GM18519 (cell line): ENCODE results near the gene JAML.

Experiments
- ATAC-seq: cut with Tn5 transposase; IDR thresholded peaks from one replicate; pipeline ENCODE4 v1.9.1; 2021; ENCODE audit warnings: mild to moderate bottlenecking, moderate library complexity; ENCODE audit not compliant: unreplicated experiment, low FRiP score

The JAML gene

GRCh38 chr11:118217575-118217974 is 7.2 kb downstream of the JAML start:
- no peak for ATAC-seq

DNA sequence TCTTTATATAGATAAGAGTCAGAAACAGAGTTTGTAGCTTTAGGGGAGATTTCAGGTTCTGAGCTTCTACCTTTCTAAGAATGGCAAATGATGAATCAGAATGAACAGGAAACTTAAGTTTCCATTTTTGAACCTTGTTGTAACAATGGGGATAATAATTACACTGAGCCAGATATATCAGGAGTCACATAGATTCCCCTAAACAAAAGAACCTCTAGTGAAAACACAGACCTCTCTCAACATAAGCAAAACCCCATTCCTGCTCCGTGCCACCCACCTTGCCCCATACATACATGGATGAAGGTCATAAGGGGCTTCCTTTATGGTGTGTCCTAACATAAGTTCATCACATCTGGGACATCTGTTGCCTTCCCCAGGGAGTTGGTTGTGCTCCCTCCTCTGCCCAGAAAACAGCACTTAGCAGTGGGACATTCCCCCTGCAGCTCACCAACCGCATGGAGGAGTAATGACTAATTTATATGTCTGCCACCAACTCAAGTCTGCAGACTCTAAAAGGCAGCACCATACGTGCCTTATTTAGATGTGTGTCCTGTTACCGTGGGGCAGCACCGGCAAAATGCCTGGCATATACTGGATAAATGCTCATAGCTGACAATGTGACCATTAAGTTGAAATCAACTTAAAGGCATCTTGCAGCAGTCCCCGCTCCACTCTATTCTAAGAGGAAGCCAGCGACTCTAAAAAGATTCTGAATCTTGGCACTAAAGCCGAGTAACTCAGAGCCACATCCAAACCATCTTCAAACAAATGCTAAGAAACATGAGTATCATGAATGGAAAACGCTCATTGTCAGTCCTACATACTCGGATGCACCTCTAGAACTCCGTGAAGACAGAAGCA is 8.0 kb downstream of the JAML start:
- no peak for ATAC-seq

GRCh38 chr11:118215765-118216164 is 9.0 kb downstream of the JAML start:
- ATAC-seq: no peak

DNA sequence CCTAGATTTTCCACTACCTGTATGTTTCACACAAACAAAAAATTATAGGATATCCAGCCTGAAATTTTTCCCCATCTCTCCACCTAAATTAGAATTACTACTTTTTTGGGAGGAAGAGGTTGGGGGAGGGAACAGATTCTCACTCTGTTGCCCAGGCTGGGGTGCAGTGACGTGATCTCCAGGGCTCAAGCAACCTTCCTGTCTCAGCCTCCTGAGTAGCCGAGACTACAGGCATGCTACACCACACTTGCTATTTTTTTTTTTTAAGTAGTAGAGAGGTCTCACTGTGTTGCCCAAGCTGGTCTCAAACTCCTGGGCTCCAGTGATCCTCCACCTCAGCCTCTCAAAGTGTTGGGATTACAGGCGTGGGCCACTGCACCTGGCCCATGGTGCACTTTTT is 9.5 kb downstream of the JAML start:
- ATAC-seq: no peak

- ATAC-seq: no peak
Observed at GRCh38 chr11:118214210-118214914, 10.4 kb downstream of the JAML start.

DNA sequence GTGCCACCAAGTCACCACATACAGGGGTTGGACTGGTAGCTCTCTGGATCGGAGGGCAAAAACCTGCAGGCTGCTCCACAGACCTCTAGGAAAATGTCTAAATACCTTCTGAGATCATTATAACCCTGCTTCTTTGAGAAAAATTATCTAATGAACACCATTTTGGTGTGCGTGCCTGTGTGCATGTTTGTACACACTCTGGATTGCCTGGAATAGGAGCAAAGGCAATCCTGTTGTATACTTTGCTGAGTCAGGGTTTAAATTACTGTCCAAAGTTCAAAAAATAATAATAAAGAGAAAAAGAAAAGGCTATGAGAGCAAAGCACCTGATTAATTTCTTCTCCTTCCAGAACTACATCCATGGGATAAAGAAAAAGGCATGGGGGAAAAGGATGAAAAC is 11.0 kb downstream of the JAML start:
- no peak for ATAC-seq

- ATAC-seq: no peak
Observed at GRCh38 chr11:118213201-118213600, 11.6 kb downstream of the JAML start.

GRCh38 chr11:118212781-118213191 is 12.0 kb downstream of the JAML start:
- no peak for ATAC-seq

- ATAC-seq: no peak
Observed at GRCh38 chr11:118212131-118212725, 12.6 kb downstream of the JAML start.

DNA sequence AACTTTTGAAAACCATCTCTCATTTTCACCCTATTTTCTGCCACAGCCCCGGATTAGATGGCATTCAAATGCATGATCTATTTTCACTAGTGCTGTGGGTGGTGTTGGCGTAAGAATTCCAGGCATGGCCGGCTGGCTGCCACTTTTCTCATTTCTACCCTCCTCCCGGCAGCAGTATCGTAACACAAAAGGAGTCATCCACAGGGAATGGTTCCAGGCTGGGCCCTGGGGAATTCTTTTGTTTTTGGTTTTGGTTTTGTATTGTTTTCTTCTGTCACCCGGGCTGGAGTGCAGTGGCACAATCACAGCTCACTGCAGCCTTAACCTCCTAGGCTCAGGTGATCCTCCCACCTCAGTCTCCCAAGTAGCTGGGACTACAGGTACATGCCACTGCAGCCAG is 13.8 kb downstream of the JAML start:
- ATAC-seq: no peak

- ATAC-seq: no peak
Observed at GRCh38 chr11:118210323-118210722, 14.5 kb downstream of the JAML start.

DNA sequence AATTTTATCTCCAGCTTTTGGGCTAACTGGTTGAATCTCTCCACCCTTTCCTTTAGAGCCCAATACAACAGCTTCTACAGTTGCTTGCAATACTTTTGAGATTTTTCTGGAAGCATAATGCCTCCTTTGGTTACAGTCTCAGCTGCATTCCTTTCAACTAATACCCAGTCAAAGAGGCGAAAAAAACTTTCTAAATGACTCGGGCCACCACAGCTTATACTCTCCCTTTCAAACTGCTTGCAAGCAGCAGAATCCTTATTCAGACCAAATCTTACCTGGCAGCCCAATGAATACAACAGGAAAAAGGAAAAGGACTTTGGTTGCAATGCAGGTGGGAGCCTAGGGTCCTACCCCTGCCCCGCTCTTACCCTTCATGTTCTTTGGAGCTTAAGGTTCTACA is 15.8 kb downstream of the JAML start:
- ATAC-seq: no peak

DNA sequence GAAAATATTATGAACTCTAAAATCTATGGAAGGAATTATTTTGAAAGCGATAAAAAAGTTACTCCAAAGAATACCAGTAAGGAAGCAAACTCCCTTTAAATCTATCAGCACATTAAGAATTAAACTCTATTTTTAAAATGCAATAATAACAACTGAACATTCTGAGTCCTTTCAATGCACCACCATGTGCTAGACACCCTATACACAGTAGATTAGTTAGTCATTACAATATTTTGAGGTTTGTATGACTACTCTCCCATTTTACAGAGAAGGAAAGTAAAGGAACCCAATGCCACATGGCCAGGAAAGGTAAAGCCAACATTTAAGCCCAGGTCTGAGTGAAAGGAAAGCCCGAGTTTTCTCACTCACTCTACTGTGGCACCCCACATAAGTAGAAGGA is 17.7 kb downstream of the JAML start:
- no peak for ATAC-seq

GRCh38 chr11:118206391-118207031 is 18.3 kb downstream of the JAML start:
- ATAC-seq: no peak

- no peak for ATAC-seq
Observed at GRCh38 chr11:118205606-118206378, 19.0 kb downstream of the JAML start.

GRCh38 chr11:118202599-118203422 is 22.0 kb downstream of the JAML start:
- ATAC-seq: no peak

- ATAC-seq: no peak
Observed at GRCh38 chr11:118201966-118202365, 22.8 kb downstream of the JAML start.

GRCh38 chr11:118200901-118201680 is 23.7 kb downstream of the JAML start:
- ATAC-seq: no peak

DNA sequence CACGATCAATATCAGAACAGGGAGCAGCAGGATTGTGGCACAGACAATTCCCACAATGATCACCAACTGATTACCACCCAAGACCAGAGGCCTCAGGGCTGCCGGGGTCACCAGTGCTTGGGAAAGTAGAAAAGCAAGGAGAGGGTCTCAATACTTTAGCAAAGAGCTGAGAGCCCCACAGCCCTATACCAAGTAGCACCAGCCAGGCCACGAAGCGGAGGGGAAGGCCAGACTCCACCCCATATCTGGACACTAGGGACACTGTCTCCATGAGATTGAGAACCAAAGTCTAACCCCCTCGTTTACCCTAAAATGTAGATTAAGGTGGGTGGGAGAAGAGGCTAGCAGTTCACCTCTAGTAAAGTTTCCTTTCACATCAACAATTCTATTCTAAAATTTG is 24.3 kb downstream of the JAML start:
- ATAC-seq: no peak
